GM19328 (cell line): ENCODE data around the gene APOBEC3C.
"Not testable (repeated sequence)": the region's sequence is repeated elsewhere in the genome, so short reads cannot be mapped to it uniquely, and the experiment has no call there.

Experiments used
- ATAC-seq: cut with Tn5 transposase; IDR thresholded peaks from one replicate; pipeline ENCODE4 v1.9.1; 2021; ENCODE audit warnings: mild to moderate bottlenecking, moderate library complexity; ENCODE audit not compliant: unreplicated experiment

APOBEC3C gene

DNA sequence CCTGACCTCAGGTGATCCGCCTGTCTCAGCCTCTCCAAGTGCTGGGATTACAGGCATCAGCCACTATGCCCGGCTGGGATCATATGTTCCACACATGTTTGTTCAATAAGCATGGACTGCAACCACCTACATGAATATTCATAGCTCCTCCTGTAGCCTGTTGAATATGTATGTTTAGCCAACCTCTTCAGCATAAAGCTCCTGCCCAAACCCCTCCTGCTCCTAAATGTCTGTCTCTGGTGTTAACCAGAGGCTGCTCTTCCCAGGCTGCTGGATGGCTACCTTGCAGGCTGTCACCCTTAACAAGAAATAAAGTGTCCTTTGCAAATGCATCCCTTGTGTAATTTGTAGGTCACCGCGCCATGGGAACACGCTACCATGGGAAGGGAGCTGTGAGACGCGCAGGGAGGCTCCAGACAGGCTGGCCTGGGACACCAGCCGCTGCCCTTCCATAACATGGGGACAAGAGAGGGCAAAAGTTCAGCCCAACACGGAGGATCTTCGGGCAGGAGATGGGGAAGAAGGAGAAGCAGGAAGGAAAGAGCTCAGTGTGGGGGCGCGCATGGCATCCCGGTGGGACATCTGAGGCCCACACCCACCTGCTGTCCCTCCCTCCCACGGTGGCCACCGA lies 6.1 kb downstream of the APOBEC3C start:
- peak; percentile 17 for ATAC-seq

GRCh38 chr22:39021552-39022250 lies 7.6 kb downstream of the APOBEC3C start:
- no peak for ATAC-seq

- ATAC-seq, result no peak
Observed at GRCh38 chr22:39024519-39025308, 10.7 kb downstream of the APOBEC3C start.

GRCh38 chr22:39026509-39027150 lies 12.6 kb downstream of the APOBEC3C start:
- ATAC-seq, result no peak

- no peak for ATAC-seq
Observed at GRCh38 chr22:39027717-39028116, 13.7 kb downstream of the APOBEC3C start.

GRCh38 chr22:39028281-39028680 lies 14.2 kb downstream of the APOBEC3C start:
- ATAC-seq, result no peak

DNA sequence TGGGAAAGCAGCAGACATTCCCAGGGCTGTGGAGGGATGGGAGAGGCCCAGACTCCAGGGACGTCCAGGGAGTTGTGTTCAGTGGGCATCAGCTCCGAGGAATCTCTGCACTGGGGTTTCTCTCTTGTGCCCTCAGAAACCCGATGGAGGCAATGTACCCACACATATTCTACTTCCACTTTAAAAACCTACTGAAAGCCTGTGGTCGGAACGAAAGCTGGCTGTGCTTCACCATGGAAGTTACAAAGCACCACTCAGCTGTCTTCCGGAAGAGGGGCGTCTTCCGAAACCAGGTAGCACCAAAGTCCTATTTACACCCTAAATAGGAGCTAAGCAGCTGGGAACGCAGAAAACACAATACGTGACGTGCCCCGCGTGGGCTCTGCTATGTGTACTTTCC lies 15.2 kb downstream of the APOBEC3C start:
- no peak for ATAC-seq

DNA sequence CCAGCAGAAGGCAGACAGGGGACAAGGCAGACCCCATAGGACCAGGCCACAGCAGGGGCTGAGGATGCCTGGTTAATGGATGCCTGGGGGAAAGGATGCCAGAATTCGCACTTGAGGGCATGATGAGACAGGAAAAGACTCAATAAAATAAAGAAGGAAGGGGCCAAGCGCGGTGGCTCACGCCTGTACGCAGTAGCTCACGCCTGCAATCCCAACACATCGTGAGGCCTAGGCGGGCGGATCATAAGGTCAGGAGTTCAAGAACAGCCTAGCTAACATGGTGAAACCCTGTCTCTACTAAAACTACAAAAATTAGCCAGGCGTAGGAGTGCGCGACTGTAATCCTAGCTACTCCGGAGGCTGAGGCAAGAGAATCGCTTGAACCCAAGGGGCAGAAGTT lies 16.6 kb downstream of the APOBEC3C start:
- ATAC-seq, result no peak

DNA sequence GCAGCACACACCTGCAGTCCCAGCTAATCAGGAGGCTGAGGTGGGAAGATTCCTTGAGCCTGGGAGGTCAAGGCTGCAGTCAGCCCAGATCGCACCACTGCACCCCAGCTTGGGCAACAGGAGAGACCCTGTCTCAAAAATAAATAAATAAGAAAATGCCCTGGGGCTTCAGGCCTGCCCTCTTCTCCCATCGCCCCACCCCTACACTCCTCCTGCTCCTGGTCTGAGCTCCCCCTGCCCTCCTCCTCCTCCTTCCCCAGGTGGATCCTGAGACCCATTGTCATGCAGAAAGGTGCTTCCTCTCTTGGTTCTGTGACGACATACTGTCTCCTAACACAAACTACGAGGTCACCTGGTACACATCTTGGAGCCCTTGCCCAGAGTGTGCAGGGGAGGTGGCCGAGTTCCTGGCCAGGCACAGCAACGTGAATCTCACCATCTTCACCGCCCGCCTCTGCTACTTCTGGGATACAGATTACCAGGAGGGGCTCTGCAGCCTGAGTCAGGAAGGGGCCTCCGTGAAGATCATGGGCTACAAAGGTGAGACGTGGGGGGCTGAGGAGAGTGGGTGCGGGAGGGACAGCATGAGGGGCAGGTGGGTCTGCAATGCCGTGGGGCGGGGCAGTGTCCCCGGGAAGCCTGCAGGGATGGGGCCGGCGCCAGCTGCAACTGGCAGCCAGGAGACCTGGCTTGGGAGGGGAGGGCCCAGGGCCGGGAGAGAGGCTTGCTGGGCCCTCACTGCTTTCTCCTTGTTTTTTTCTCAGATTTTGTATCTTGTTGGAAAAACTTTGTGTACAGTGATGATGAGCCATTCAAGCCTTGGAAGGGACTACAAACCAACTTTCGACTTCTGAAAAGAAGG lies 17.6 kb downstream of the APOBEC3C start:
- ATAC-seq, result not testable (repeated sequence)

DNA sequence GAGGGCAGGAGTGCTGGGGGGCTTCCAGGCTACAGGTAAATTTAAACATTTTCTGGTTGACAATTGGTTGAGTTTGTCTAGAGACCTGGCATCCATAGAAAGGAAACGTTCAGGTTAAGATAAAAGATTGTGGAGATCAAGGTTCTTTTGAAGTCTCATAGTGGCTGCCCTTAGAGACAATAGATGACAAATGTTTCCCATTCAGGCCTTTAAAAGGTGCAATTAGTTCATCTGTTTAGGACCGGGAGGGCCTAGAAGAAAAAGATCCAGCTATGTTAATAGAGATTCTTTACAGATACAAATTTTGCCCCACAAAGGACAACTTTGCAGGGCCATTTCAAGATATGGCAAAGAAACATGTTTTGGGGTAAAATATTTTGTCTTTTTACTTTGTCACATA lies 23.0 kb downstream of the APOBEC3C start:
- ATAC-seq, result not testable (repeated sequence)

DNA sequence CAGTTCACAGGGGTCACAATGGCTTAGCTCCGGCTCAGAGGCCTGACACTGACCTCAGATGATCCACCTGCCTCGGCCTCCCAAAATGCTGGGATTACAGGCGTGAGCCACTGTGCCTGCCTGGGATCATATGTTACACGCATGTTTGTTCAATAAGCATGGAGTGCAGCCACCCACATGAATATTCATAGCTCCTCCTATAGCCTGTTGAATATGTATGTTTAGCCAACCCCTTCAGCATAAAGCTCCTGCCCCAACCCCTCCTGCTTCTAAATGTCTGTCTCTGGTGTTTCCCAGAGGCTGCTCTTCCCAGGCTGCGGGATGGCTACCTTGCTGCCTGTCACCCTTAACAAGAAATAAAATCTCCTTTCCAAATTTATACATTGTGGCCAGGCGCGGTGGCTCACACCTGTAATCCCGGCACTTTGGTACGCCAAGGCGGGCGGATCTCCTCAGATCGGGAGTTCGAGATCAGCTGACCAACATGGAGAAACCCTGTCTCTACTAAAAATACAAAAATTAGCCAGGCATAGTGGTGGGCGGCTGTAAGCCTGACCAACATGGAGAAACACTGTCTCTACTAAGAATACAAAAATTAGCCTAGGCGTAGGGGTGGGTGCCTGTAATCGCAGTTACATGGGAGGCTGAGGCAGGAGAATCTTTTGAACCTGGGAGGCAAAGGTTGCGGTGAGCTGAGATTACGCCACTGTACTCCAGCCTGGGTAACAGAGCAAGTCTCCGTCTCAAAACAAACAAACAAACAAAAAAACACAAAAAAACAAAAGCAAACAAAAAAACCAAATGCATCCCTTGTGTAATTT lies 25.5 kb downstream of the APOBEC3C start:
- ATAC-seq, result no peak

GRCh38 chr22:39040155-39040537 lies 26.1 kb downstream of the APOBEC3C start:
- ATAC-seq, result not testable (repeated sequence)

DNA sequence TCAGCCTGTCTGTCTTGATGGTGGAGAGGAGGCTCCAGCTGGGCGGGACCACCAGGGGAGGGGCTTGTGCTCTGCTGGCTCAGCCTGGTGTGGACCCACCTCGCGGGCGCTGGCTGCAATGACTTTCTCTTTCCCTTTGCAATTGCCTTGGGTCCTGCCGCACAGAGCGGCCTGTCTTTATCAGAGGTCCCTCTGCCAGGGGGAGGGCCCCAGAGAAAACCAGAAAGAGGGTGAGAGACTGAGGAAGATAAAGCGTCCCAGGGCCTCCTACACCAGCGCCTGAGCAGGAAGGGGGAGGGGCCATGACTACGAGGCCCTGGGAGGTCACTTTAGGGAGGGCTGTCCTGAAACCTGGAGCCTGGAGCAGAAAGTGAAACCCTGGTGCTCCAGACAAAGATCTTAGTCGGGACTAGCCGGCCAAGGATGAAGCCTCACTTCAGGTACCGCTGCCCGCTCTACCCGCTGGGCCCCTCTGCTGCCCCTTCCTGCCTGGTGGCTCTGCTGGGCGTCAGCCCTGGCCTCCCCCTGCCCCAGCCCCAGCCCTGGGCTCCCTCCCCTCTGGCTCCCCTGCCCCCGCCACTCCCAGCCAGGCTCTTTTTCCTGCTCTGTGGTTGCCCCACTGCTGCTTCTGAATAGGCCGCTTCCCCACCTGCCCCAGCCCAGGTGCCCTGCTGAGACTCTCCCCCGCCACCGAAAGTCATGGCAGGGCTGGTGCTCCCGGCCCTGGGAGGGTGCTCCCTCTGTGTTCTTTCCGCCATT lies 26.7 kb downstream of the APOBEC3C start, which contains the start of gene APOBEC3F:
Gene APOBEC3F (plus strand): TSS at position 327 of the 759 bp plus-strand sequence. CDS start 97 bp downstream, at position 424.
- peak; percentile 98 for ATAC-seq

DNA sequence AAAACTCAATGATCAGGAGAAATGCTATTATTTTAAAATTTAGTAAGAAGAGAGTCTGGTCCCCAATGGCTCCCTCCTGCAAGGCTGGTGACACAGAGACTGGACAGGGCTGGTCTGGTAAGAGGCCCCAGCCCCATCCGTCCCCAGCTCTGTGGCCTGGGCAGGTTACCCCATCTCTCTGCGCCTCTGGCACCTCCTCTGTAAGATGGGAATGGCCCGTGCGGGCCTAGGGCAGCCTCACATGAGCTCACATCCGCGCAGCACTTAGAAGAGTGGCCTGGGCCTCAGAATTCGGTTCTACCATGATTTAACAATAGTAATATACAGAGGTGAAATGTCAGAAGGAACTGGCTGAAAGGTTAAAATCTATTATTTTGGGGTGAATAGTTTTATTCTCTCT lies 27.9 kb downstream of the APOBEC3C start:
- no peak for ATAC-seq

- not testable (repeated sequence) for ATAC-seq
Observed at GRCh38 chr22:39043063-39043462, 29.0 kb downstream of the APOBEC3C start.

DNA sequence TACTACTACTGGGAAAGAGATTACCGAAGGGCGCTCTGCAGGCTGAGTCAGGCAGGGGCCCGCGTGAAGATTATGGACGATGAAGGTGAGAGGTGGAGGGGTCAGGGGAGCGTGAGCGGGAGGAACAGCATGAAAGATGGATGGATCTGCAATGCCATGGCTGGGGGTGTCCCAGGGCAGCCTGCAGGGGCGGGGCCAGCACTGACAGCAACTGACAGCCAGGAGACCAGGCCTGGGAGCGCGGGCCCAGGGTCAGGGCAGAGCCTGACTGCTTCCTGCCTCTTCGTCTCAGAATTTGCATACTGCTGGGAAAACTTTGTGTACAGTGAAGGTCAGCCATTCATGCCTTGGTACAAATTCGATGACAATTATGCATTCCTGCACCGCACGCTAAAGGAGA lies 31.1 kb downstream of the APOBEC3C start:
- ATAC-seq, result not testable (repeated sequence)

- not testable (repeated sequence) for ATAC-seq
Observed at GRCh38 chr22:39049486-39049885, 35.4 kb downstream of the APOBEC3C start.

DNA sequence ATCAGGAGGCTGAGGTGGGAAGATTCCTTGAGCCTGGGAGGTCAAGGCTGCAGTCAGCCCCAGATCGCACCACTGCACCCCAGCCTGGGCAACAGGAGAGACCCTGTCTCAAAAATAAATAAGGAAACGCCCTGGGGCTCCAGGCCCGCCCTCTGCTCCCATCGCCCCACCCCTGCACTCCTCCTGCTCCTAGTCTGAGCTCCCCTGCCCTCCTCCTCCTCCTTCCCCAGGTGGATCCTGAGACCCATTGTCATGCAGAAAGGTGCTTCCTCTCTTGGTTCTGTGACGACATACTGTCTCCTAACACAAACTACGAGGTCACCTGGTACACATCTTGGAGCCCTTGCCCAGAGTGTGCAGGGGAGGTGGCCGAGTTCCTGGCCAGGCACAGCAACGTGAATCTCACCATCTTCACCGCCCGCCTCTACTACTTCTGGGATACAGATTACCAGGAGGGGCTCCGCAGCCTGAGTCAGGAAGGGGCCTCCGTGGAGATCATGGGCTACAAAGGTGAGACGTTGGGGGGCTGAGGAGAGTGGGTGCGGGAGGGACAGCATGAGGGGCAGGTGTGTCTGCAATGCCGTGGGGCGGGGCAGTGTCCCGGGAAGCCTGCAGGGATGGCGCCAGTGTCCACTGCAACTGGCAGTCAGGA lies 37.9 kb downstream of the APOBEC3C start:
- not testable (repeated sequence) for ATAC-seq
